Body of pancreas (tissue), 4 donors: ENCODE measurements around the gene CCL26.

Experiments
- POLR2A ChIP-seq, 3 donors: fragments of 450-650 bp; IDR thresholded peaks; one replicate each; pipeline ENCODE4 v1.6.1; 2016; ENCODE audit warnings: antibody characterized with exemption in 3 of 3, mild to moderate bottlenecking in 2 of 3
- TF ChIP-seq, protein P1 (sequence below), 7 experiments: fragments of 450-650 bp in 4 of 7; fragments of 200-600 bp in 3 of 7; sonication (generic) in 3 of 7; IDR thresholded peaks; one replicate each; pipeline ENCODE4 v1.5.1; 2016 to 2019; ENCODE audit warnings: antibody characterized with exemption in 7 of 7

DNA sequence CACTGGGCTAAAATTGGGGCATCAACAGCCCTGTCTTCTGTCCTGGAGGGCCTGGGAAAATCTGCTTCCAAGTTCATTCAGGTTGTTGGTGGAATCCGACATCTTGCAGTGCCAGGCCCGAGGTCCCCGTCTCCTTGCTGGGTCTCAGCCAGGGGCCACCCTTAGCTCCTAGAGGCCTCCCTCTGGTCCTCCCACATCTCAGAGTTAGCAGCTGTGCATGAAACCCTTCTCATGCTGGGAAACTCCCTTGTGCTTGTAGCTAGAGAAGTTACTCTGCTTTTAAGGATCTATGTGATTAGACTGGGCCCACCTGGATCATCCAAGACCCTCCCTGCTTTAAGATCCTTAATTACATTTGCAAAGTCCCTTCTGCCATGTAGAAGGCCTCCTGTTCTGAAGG is 48.6 kb downstream of the CCL26 start:
- TF ChIP-seq, protein P1, sequence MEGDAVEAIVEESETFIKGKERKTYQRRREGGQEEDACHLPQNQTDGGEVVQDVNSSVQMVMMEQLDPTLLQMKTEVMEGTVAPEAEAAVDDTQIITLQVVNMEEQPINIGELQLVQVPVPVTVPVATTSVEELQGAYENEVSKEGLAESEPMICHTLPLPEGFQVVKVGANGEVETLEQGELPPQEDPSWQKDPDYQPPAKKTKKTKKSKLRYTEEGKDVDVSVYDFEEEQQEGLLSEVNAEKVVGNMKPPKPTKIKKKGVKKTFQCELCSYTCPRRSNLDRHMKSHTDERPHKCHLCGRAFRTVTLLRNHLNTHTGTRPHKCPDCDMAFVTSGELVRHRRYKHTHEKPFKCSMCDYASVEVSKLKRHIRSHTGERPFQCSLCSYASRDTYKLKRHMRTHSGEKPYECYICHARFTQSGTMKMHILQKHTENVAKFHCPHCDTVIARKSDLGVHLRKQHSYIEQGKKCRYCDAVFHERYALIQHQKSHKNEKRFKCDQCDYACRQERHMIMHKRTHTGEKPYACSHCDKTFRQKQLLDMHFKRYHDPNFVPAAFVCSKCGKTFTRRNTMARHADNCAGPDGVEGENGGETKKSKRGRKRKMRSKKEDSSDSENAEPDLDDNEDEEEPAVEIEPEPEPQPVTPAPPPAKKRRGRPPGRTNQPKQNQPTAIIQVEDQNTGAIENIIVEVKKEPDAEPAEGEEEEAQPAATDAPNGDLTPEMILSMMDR (IDR thresholded peaks at IDR 0.05) = no peak
- TF ChIP-seq POLR2A (IDR thresholded peaks at IDR 0.05) = no peak
